TTC549 (cell line): Measurements from ENCODE around the gene PAQR5.
"Not testable (repeated sequence)": the region's sequence is repeated elsewhere in the genome, so short reads cannot be mapped to it uniquely, and the experiment has no call there.

Source experiments
- FAIRE-seq: peaks from 2 replicates; lab custom pipeline; 2012; peaks lifted over from hg19 to GRCh38; lab: Jason Lieb, UNC

PAQR5 gene

GRCh38 chr15:69293741-69294615, 4.7 kb upstream of the PAQR5 start:
- FAIRE-seq, result no peak

- no peak for FAIRE-seq
Observed at GRCh38 chr15:69296606-69297005, 2.1 kb upstream of the PAQR5 start.

GRCh38 chr15:69297642-69298353, 914 bp upstream of the PAQR5 start:
- no peak for FAIRE-seq

- FAIRE-seq, result no peak
Observed at GRCh38 chr15:69298354-69298696, 387 bp upstream of the PAQR5 start.

DNA sequence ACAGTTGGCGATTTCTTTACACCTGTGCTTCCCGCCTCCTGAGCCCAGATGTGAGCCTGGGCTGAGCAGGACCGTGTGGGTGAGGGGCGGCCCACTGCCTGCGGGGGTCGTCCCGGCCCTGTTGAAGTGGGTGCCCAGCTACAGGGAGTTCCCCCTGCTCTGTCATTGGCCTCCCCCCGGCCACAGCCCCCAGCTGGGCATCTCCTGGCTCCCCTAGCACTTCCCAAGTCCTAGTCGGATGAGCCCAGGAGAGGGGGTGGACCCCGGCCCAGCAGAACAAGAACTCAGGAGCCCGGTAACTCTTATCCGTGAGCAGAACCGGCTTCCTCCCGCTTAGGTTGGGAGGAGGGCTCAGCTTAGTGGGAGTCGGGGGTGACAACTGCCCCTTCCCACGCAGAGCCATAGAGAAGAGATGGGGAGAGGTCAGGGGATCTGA, 757 bp downstream of the PAQR5 start:
- FAIRE-seq, result no peak

GRCh38 chr15:69299943-69300588, 1.4 kb downstream of the PAQR5 start:
- no peak for FAIRE-seq

GRCh38 chr15:69301101-69301500, 2.4 kb downstream of the PAQR5 start:
- not testable (repeated sequence) for FAIRE-seq

- not testable (repeated sequence) for FAIRE-seq
Observed at GRCh38 chr15:69302087-69302486, 3.4 kb downstream of the PAQR5 start.

DNA sequence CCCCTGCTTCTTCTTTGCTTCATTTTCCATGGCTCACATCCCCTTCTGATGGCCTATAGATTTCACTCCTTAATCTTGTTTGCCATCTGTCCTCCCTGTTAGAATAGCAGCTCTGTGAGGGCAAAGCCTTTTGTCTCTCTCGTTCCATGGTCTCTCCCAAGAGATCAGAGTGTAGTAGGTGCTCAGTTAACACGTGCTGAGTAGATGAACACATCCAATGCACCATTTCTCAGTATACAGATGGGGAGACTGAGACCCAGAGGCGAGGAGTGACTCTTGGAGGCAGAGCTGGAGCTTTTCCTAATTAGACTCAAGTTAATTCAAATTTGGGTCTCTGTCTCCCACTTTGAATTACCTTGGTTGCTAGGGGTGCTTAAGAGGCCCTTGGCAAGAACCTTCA, 4.2 kb downstream of the PAQR5 start:
- no peak for FAIRE-seq

GRCh38 chr15:69303337-69304181, 4.8 kb downstream of the PAQR5 start:
- no peak for FAIRE-seq

GRCh38 chr15:69304182-69304545, 5.5 kb downstream of the PAQR5 start:
- no peak for FAIRE-seq

DNA sequence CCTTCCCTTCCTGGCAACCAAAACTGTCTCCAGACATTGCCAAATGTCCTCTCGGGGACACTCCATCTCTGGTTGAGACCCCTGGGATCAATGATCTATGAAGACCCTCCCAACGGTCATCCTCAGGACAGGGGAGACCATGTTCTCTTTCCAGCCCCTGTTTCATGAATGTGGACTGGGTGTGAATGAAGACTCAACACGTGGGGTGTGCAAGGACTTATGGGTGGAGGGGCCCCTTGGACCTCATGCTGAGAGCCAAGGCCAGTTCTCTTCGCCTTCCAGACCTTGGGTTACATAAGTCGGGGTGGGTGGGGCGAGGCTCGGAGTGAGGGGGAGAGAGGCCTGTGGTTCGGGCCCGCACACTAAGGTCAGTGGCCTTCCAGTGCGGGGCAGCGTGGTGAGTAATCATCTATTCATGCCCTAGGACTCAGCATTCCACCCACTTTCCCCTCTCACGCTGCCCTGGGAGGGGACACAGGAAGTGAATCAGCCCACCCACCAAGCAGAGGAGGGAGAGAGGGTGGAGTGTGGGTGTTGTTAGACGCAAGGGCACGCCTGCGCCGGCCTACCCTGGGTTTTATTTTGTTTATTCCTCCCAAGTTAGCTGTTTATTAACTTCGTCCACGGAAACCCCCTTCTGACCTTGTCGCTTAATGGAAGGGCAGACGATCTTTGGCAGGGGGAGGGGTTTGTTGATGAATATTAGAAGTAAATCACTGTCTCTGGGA, 6.7 kb downstream of the PAQR5 start:
- no peak for FAIRE-seq

DNA sequence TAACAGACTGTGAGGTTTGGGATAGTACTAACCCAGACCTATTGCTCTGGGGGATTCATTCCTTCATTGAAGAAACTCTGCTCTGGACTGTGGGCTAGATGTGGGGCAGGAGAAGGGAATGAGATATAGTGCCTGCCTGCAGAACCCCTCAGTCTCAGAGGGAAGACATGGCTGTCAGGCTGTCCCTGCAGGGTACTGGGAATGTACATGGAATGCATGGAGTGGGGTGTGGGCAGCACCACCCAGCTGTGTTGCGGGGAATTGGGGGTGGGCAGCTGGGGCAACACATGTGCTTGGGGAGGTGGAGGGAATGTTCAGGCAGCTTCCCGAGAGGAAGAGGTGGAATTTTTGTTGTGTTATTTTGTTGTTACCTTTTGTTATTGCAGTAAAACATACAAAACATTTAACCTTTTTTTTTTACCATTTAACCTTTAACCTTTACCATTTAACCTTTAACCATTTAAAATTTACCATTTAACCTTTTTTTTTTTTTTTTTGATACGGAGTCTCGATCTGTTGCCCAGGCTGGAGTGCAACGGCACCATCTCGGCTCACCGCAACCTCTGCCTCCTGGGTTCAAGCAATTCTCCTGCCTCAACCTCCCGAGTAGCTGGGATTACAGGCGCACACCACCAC, 7.3 kb downstream of the PAQR5 start:
- FAIRE-seq, result no peak

GRCh38 chr15:69307939-69308338, 9.2 kb downstream of the PAQR5 start:
- no peak for FAIRE-seq

- no peak for FAIRE-seq
Observed at GRCh38 chr15:69308949-69309348, 10.2 kb downstream of the PAQR5 start.

DNA sequence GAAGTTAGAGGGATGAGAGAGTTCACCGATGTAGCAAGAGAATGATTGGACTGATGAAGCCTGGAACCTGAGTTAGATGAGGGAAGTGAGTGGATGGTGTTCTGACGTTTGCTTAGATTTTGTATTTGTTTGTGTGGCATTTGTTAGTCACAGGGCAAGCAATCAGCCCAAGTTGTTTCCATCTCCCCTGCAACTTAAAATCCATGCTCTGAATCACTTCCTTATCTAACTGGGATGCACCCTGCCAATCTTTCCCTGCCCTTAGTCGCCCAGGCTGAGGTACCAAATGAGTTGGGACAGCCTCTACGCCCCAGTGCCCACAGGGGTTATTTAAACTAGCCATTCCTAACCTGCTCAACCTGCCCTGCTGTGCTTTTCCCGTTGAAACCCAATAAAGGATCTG, 12.6 kb downstream of the PAQR5 start:
- no peak for FAIRE-seq

DNA sequence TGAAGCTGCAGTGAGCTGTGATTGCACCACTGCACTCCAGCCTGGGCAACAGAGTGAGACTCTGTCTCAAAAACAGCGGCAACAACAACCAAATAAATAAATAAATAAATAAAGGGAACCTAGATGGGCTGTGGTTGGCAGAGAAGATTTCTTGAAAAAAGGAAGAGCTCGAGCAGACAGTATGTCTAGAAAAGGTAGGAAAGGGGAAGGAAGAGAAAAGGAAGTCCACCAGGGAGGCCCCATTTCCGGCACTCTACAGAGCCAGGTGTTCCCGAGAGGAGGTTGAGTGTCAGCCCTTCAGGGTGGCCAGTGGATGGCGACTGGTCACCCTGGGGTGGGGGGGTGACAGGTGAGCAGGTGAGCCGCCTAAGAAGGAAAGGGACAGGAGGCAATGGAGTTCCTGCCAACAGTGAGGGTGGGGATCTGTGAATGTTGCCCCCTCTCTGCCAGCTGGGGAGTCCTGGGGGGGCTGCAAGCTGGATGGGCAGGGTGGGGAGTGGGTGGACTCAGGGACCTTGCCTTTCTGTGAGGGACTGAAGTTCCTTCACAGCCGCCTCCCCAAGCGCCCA, 14.8 kb downstream of the PAQR5 start:
- no peak for FAIRE-seq

DNA sequence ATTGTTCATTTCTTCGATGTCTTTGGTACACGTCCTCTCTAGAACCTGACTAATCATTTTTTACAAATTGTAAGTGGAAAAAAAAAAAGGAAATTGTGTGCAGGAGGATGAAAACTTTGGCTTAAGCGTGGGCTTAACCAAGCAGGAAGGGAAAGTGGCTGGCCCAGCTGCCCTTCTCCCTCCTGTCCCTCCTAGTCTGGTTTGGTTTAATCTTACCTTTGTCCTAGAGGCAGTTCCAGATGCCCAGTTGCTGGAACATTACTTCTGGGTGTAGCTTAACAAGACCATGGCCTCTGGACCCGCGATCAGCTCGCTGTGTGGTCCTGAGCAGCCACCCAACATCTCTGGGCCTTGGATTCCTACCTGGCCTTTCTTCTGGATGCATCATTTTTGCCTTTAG, 15.4 kb downstream of the PAQR5 start:
- FAIRE-seq, result no peak

GRCh38 chr15:69314736-69315135, 16.0 kb downstream of the PAQR5 start:
- FAIRE-seq, result no peak

GRCh38 chr15:69315402-69316110, 16.8 kb downstream of the PAQR5 start:
- no peak for FAIRE-seq
